Progenitor cell of endocrine pancreas (in vitro differentiated cells): Measurements from ENCODE around the gene HDAC7. TPM values are rescaled to one million over a fixed set of nuclear protein-coding genes. Genes with fewer than 3 reads are reported as not detected.

Source experiments
- DNase-seq: peaks from one replicate; pipeline ENCODE4 v3.0.0; 2021; ENCODE audit warnings: low spot score; ENCODE audit not compliant: unreplicated experiment
- H3K27ac Mint-ChIP-seq: 2 replicates; pipeline ENCODE4 v1.8.0; 2021; ENCODE audit warnings: mild to moderate bottlenecking, moderate library complexity, mixed read lengths
- H3K27me3 Mint-ChIP-seq: 2 replicates; pipeline ENCODE4 v1.8.0; 2021; ENCODE audit warnings: mixed read lengths
- H3K36me3 Mint-ChIP-seq: 2 replicates; pipeline ENCODE4 v1.8.0; 2022; ENCODE audit warnings: mixed read lengths; ENCODE audit not compliant: insufficient read depth
- H3K4me1 Mint-ChIP-seq: 2 replicates; pipeline ENCODE4 v1.8.0; 2021; ENCODE audit warnings: low read depth, mixed read lengths
- H3K4me3 Mint-ChIP-seq: 2 replicates; pipeline ENCODE4 v1.8.0; 2021; ENCODE audit warnings: low read depth, mild to moderate bottlenecking, moderate library complexity, mixed read lengths
- H3K9me3 Mint-ChIP-seq: 2 replicates; pipeline ENCODE4 v1.8.0; 2021; ENCODE audit warnings: low read depth, mixed read lengths
- CTCF ChIP-seq: fragments of 200-600 bp; sonication (generic); IDR thresholded peaks from one replicate; pipeline ENCODE4 v1.5.0; 2021; ENCODE audit warnings: antibody characterized with exemption, mild to moderate bottlenecking; ENCODE audit not compliant: unreplicated experiment
- total RNA-seq: library from RNA; stranded (reverse); gene quantifications from 2 replicates; pipeline ENCODE4 v1.2.1, GENCODE V29; 2021

The HDAC7 gene
- total RNA-seq, 1 donor from 2014 or later, result 80.0 TPM

GRCh38 chr12:47832263-47832933, 12.7 kb upstream of the HDAC7 start:
- H3K4me3 Mint-ChIP-seq, result no peak overlapping the region
- peaks cover 4% of the 10 kb centered on the region for H3K27me3 Mint-ChIP-seq
- DNase-seq, result no peak
- H3K4me1 Mint-ChIP-seq, result peaks cover 8% of the 10 kb centered on the region
- no peak overlapping the region for H3K27ac Mint-ChIP-seq
- no peaks in the 10 kb centered on the region for H3K36me3 Mint-ChIP-seq
- no peaks in the 10 kb centered on the region for H3K9me3 Mint-ChIP-seq
- TF ChIP-seq CTCF, result no peak

DNA sequence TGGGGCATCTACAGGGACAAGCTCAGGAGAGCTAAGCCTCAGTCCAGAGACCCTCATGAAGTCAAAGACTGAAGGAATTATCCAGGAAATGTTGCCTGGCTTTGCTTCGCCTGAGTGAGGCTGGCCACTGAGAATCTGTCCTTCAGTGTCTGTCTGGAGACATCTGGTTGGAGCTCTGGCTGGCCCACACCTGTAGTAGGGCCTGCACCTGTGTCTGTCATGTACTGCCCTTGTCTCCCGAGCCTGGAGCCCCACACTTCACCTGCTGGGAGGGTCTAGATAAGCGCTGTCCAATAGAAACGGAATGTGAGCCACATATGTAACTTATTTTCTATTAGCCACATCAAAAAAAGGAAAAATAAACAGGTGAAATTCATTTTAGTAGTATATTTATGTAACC, 9.9 kb upstream of the HDAC7 start:
- peaks cover 4% of the 10 kb centered on the region for H3K27me3 Mint-ChIP-seq
- H3K27ac Mint-ChIP-seq, result no peak overlapping the region
- DNase-seq, result no peak
- H3K36me3 Mint-ChIP-seq, result no peaks in the 10 kb centered on the region
- no peak for TF ChIP-seq CTCF
- H3K4me1 Mint-ChIP-seq, result peaks cover 3% of the 10 kb centered on the region
- no peak overlapping the region for H3K4me3 Mint-ChIP-seq
- H3K9me3 Mint-ChIP-seq, result no peaks in the 10 kb centered on the region

DNA sequence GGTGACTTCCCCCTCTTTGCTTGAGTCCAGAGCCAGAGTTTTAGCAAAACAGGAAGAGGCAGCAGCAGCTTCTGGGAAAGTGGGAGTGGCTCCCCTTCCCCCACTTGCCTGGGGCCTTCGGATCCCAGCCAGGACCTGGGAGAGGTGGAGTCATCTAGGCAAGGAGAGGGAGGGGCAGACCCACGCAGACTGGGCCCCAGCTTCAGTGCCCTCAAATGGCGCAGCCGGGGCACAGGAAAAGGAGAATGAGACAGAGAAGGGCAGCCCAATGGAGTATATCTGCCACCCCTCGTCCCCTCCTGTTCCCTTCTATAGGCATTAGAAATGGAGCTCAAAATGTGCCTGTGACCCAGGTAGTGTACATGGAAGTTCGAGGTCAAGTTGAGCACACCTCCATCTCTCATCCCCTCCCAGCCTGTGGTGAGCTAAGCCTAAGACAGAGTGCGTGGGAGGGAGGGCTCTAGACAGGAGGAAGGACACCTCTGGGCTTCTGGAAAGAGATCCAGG, 9.3 kb upstream of the HDAC7 start:
- no peak for DNase-seq
- TF ChIP-seq CTCF, result no peak
- H3K9me3 Mint-ChIP-seq, result no peaks in the 10 kb centered on the region
- peaks cover 3% of the 10 kb centered on the region for H3K4me1 Mint-ChIP-seq
- no peaks in the 10 kb centered on the region for H3K36me3 Mint-ChIP-seq
- H3K27me3 Mint-ChIP-seq, result peaks cover 4% of the 10 kb centered on the region
- H3K27ac Mint-ChIP-seq, result no peak overlapping the region
- no peak overlapping the region for H3K4me3 Mint-ChIP-seq

DNA sequence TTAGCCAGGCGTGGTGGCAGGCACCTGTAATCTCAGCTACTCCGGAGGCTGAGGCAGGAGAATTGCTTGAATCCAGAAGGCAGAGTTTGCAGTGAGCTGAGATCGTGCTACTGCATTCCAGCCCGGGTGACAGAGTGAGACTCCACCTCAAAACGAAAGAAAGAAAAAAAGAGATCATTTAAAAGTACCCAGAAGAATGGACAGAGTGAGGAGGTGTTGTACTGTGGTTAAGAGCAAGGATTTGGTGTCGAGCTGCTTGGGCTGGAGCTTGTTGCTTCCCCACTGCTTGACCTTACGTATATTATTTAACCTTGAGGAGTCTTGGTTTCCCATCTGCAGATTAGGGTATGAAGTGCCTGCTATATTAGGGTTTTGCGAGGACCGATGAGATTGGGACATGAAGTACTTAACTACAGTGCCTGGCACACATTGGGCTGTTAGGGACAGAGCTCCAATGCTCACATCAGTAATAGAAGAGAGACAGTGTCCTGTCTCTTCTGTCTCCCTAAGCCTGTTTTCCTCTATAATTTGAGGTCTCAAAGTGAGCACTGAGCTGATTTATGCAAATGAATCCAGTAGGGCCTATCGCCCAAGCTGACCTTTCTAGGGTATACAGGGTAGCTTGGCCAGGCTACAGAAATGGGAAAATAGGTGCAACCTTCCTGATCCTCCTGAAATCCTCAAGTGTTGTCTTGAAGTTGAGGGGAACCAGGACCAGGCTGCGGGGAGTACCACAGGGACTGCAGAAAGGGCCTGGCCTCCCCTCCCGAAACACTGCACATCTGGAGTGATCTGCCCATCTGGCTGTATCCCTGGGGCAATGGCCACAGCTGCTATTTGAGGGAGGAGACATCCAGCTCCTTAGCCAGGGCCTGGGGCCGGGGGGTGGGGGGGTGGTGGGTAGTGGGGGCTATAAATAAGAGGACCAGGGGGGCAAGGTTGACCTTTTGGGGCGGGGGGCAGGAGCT, 8.6 kb upstream of the HDAC7 start:
- no peaks in the 10 kb centered on the region for H3K9me3 Mint-ChIP-seq
- H3K27me3 Mint-ChIP-seq, result peaks cover 4% of the 10 kb centered on the region
- no peak overlapping the region for H3K4me3 Mint-ChIP-seq
- no peaks in the 10 kb centered on the region for H3K36me3 Mint-ChIP-seq
- TF ChIP-seq CTCF, result no peak
- peaks cover 3% of the 10 kb centered on the region for H3K4me1 Mint-ChIP-seq
- H3K27ac Mint-ChIP-seq, result no peak overlapping the region
- DNase-seq, result no peak

- H3K36me3 Mint-ChIP-seq, result no peaks in the 10 kb centered on the region
- H3K9me3 Mint-ChIP-seq, result no peaks in the 10 kb centered on the region
- peaks cover 22% of the 10 kb centered on the region for H3K4me1 Mint-ChIP-seq
- no peak for DNase-seq
- TF ChIP-seq CTCF, result no peak
- H3K27ac Mint-ChIP-seq, result no peak overlapping the region
- H3K4me3 Mint-ChIP-seq, result no peak overlapping the region
- no peaks in the 10 kb centered on the region for H3K27me3 Mint-ChIP-seq
Measured at GRCh38 chr12:47825173-47825639, 5.5 kb upstream of the HDAC7 start.
